Keratinocyte (primary cell): ENCODE measurements around the gene GPR180. TPM values are rescaled to one million over a fixed set of nuclear protein-coding genes. Genes with fewer than 3 reads are reported as not detected.

Experiments used
- DNase-seq: peaks from one replicate; pipeline ENCODE4 v3.0.0-alpha.2; 2011; ENCODE audit warnings: low read depth, missing footprints, low spot score
- FAIRE-seq: peaks from 2 replicates; lab custom pipeline; 2011; peaks lifted over from hg19 to GRCh38; lab: Jason Lieb, UNC
- H2AFZ ChIP-seq: 2 replicates; pipeline ENCODE4 v1.6.0; 2012; ENCODE audit warnings: low read length, control low read depth, inconsistent platforms; ENCODE audit not compliant: control insufficient read depth
- H3K27ac ChIP-seq: 2 replicates; pipeline ENCODE4 v1.5.1; 2011; ENCODE audit warnings: low read length; ENCODE audit not compliant: control insufficient read depth, insufficient read depth
- H3K27me3 ChIP-seq: 3 replicates; pipeline ENCODE4 v1.6.0; 2011; ENCODE audit warnings: low read length; ENCODE audit not compliant: control insufficient read depth, insufficient read depth; ENCODE audit errors: extremely low read depth
- H3K36me3 ChIP-seq, 2 experiments: 2 replicates in 1 of 2; 3 replicates in 1 of 2; pipeline ENCODE4 v1.5.1; 2011; ENCODE audit warnings: low read length in 2 of 2, mild to moderate bottlenecking in 1 of 2; ENCODE audit not compliant: control insufficient read depth in 2 of 2, insufficient read depth in 2 of 2; ENCODE audit errors: extremely low read depth in 1 of 2
- H3K4me1 ChIP-seq: 3 replicates; pipeline ENCODE4 v1.5.1; 2011; ENCODE audit warnings: low read length; ENCODE audit not compliant: control insufficient read depth, insufficient read depth; ENCODE audit errors: extremely low read depth
- H3K4me2 ChIP-seq: 3 replicates; pipeline ENCODE4 v1.6.0; 2011; ENCODE audit warnings: low read depth, low read length; ENCODE audit not compliant: control insufficient read depth, insufficient read depth; ENCODE audit errors: extremely low read depth
- H3K4me3 ChIP-seq, 3 experiments: fragments of 200-600 bp in 1 of 3; sonication (generic) in 1 of 3; 2 replicates in 2 of 3; 3 replicates in 1 of 3; pipeline ENCODE4 v1.5.1; 2011 to 2016; ENCODE audit warnings: low read length in 3 of 3, mild to moderate bottlenecking in 3 of 3, control low read depth in 2 of 3, inconsistent platforms in 1 of 3, low read depth in 1 of 3, mixed read lengths in 1 of 3, mixed run types in 1 of 3, moderate library complexity in 1 of 3; ENCODE audit not compliant: control insufficient read depth in 2 of 3, insufficient read depth in 2 of 3; ENCODE audit errors: extremely low read depth in 1 of 3
- H3K79me2 ChIP-seq: 2 replicates; pipeline ENCODE4 v1.6.0; 2012; ENCODE audit warnings: low read length; ENCODE audit not compliant: control insufficient read depth, insufficient read depth
- H3K9ac ChIP-seq: 3 replicates; pipeline ENCODE4 v1.6.0; 2011; ENCODE audit warnings: low read length; ENCODE audit not compliant: control insufficient read depth, insufficient read depth; ENCODE audit errors: extremely low read depth
- H3K9me1 ChIP-seq: 3 replicates; pipeline ENCODE4 v1.6.0; 2011; ENCODE audit warnings: low read length; ENCODE audit not compliant: control insufficient read depth, insufficient read depth; ENCODE audit errors: extremely low read depth
- H3K9me3 ChIP-seq: 2 replicates; pipeline ENCODE4 v1.5.1; 2012; ENCODE audit warnings: low read depth, low read length; ENCODE audit not compliant: control insufficient read depth
- H4K20me1 ChIP-seq: 3 replicates; pipeline ENCODE4 v1.6.0; 2011; ENCODE audit warnings: low read length; ENCODE audit not compliant: control insufficient read depth, insufficient read depth; ENCODE audit errors: extremely low read depth
- EZH2 ChIP-seq: IDR thresholded peaks from one replicate; pipeline ENCODE4 v1.6.1; 2012; ENCODE audit warnings: inconsistent platforms, mild to moderate bottlenecking, low read length, moderate library complexity
- dilution Hi-C: fragments of 300-500 bp; cut with MboI; formaldehyde crosslinking; loops from one replicate; pipeline ENCODE4 v1.7.0; 2020; ENCODE audit warnings: low sequenced_read_pairs; ENCODE audit not compliant: extremely low pct_ligation_motif_present
- polyA plus RNA-seq, 5 experiments: library from polyadenylated mRNA; depleted of rRNA in 3 of 5; stranded (reverse) in 3 of 5; stranded (forward) in 1 of 5; unstranded in 1 of 5; fragments of >200 nt; gene quantifications; 1 replicate in 1 of 5; 2 replicates in 3 of 5; 3 replicates in 1 of 5; pipeline versions ENCODE4 v1.2.1 to v1.2.3, GENCODE V29; 2011 to 2012; ENCODE audit warnings: missing spikeins in 2 of 5, low read depth in 1 of 5, low replicate concordance in 1 of 5
- TF ChIP-seq, protein P1 (sequence below), 3 experiments: IDR thresholded peaks in 1 of 3; conservative IDR thresholded peaks in 1 of 3; optimal IDR thresholded peaks in 1 of 3; 2 replicates in 2 of 3; 3 replicates in 1 of 3; pipeline versions ENCODE3 to v1.5.1; 2011; ENCODE audit warnings: low read length in 3 of 3, mild to moderate bottlenecking in 3 of 3, moderate library complexity in 2 of 3, control low read depth in 1 of 3, inconsistent platforms in 1 of 3; ENCODE audit not compliant: insufficient read depth in 2 of 3; ENCODE audit errors: extremely low read depth in 1 of 3

The GPR180 gene
- polyA plus RNA-seq, 1 donor (not counting 4 experiments of a cell fraction or from before 2014, with no cell fraction given): 9.9 TPM

DNA sequence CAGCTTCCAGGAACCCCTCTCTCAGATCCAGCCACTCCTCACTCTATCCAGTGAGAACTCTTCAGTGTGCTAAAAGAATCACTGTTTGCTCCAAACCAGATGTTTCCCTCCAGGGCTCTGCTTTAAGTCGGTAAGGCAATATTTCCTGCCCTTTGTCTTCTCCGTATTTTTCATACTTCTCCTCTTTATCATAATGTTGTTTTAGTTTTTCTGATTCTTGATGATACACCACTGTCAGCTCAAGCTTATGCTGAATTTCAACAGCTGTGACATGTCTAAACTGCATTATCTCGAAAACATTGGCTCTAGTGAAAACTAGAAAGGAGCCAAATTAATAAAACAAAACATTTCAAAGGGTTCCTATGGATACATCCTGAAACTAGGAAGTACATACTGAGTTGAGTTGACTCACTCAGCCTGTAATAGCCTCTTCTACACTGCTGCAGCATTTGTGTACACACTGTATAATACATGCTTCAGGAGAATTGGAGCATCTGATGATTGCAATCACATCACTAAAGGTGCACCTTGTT, 39.8 kb downstream of the GPR180 start:
- Histone ChIP-seq H3K27me3 (no peaks in the 10 kb centered on the region), H3K4me1 (peaks cover 28% of the 10 kb centered on the region), H3K9me3 (no peaks in the 10 kb centered on the region), H3K36me3 (no peaks in the 10 kb centered on the region), H3K27ac (peak overlapping the region; percentile 88), H2AFZ (peak overlapping the region; percentile 4), H3K4me2 (peak overlapping the region; percentile 60), H3K4me3 (peak overlapping the region in 1 of 3 experiments; percentile 35), H3K9ac (peak overlapping the region; percentile 42), H4K20me1 (no peaks in the 10 kb centered on the region), H3K9me1 (no peaks in the 10 kb centered on the region), H3K79me2 (no peaks in the 10 kb centered on the region)
- dilution Hi-C loops: no loop called here
- peak; percentile 57 for DNase-seq
- TF ChIP-seq, protein P1, sequence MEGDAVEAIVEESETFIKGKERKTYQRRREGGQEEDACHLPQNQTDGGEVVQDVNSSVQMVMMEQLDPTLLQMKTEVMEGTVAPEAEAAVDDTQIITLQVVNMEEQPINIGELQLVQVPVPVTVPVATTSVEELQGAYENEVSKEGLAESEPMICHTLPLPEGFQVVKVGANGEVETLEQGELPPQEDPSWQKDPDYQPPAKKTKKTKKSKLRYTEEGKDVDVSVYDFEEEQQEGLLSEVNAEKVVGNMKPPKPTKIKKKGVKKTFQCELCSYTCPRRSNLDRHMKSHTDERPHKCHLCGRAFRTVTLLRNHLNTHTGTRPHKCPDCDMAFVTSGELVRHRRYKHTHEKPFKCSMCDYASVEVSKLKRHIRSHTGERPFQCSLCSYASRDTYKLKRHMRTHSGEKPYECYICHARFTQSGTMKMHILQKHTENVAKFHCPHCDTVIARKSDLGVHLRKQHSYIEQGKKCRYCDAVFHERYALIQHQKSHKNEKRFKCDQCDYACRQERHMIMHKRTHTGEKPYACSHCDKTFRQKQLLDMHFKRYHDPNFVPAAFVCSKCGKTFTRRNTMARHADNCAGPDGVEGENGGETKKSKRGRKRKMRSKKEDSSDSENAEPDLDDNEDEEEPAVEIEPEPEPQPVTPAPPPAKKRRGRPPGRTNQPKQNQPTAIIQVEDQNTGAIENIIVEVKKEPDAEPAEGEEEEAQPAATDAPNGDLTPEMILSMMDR (optimal IDR thresholded peaks at IDR 0.05 in 1 of 3, IDR thresholded peaks at IDR 0.05 in 1 of 3, conservative IDR thresholded peaks at IDR 0.05 in 1 of 3; ENCODE audit: extremely low read depth in 1 of 3, insufficient read depth in 2 of 3, low read length in 3 of 3): no peak
- no peak for TF ChIP-seq EZH2
- peak; percentile 86 for FAIRE-seq

DNA sequence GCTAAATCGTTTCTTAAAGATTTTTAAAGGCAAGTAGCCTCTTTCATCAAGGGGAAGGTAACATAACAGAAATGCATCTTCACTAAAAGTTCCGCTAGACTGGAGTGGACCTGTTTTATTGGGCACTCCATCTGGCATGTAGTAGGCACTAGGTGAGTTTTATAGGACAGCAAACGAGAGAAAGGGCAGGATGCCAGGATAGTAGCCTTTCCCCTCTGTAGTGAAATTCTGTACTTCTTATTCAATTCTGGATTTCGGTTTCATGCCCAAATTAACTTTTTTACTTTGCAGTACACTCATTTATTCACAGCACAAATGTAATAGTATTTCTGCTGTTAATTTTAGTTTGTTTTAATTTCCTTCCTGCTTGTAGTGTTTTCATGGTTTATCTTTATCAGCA, 45.2 kb downstream of the GPR180 start:
- DNase-seq: no peak
- TF ChIP-seq, protein P1 (optimal IDR thresholded peaks at IDR 0.05 in 1 of 3, IDR thresholded peaks at IDR 0.05 in 1 of 3, conservative IDR thresholded peaks at IDR 0.05 in 1 of 3; ENCODE audit: extremely low read depth in 1 of 3, insufficient read depth in 2 of 3, low read length in 3 of 3): no peak
- TF ChIP-seq EZH2: no peak
- H3K4me1 ChIP-seq: peaks cover 10% of the 10 kb centered on the region
- H3K9ac ChIP-seq: no peak overlapping the region
- no peaks in the 10 kb centered on the region for H3K36me3 ChIP-seq
- FAIRE-seq: no peak
- no peak overlapping the region for H3K4me2 ChIP-seq
- H3K4me3 ChIP-seq: no peak overlapping the region
- no peaks in the 10 kb centered on the region for H3K79me2 ChIP-seq
- no peaks in the 10 kb centered on the region for H4K20me1 ChIP-seq
- dilution Hi-C loops: no loop called here
- no peaks in the 10 kb centered on the region for H3K9me1 ChIP-seq
- no peaks in the 10 kb centered on the region for H3K9me3 ChIP-seq
- H2AFZ ChIP-seq: no peak overlapping the region
- no peaks in the 10 kb centered on the region for H3K27me3 ChIP-seq
- no peak overlapping the region for H3K27ac ChIP-seq
